HUES6 (cell line): Measurements from ENCODE around the gene EPHB1.

ENCODE experiments used
- H3K27ac ChIP-seq: 2 replicates; pipeline ENCODE4 v1.7.0; 2013; ENCODE audit warnings: low read depth, mild to moderate bottlenecking, low read length, inconsistent platforms
- H3K27me3 ChIP-seq: 2 replicates; pipeline ENCODE4 v1.6.1; 2013; ENCODE audit warnings: low read length; ENCODE audit not compliant: control insufficient read depth, insufficient read depth
- H3K36me3 ChIP-seq: 2 replicates; pipeline ENCODE4 v1.6.1; 2013; ENCODE audit warnings: low read length; ENCODE audit not compliant: control insufficient read depth, insufficient read depth
- H3K4me1 ChIP-seq: 2 replicates; pipeline ENCODE4 v1.6.1; 2013; ENCODE audit warnings: low read length; ENCODE audit not compliant: control insufficient read depth, insufficient read depth
- H3K4me3 ChIP-seq: 2 replicates; pipeline ENCODE4 v1.5.1; 2013; ENCODE audit warnings: low read depth, low read length
- H3K9ac ChIP-seq: one replicate; pipeline ENCODE4 v1.6.1; 2013; ENCODE audit warnings: mild to moderate bottlenecking, low read length
- H3K9me3 ChIP-seq: 2 replicates; pipeline ENCODE4 v1.6.1; 2013; ENCODE audit warnings: low read depth, low read length; ENCODE audit not compliant: control insufficient read depth, insufficient read depth

The EPHB1 gene

GRCh38 chr3:135268941-135269532, 474.0 kb downstream of the EPHB1 start:
- Histone ChIP-seq H3K4me1 (peaks cover 4% of the 10 kb centered on the region; the same call in 1 of the 2 replicates), H3K27ac (no peak overlapping the region), H3K4me3 (no peak overlapping the region), H3K27me3 (no peaks in the 10 kb centered on the region), H3K9me3 (no peaks in the 10 kb centered on the region), H3K36me3 (no peaks in the 10 kb centered on the region), H3K9ac (no peak overlapping the region)

- no peak overlapping the region for H3K27ac ChIP-seq
- H3K27me3 ChIP-seq = no peaks in the 10 kb centered on the region
- H3K9ac ChIP-seq = no peak overlapping the region
- no peaks in the 10 kb centered on the region for H3K36me3 ChIP-seq
- H3K4me1 ChIP-seq = peaks cover 4% of the 10 kb centered on the region; the same call in 1 of the 2 replicates
- no peak overlapping the region for H3K4me3 ChIP-seq
- H3K9me3 ChIP-seq = no peaks in the 10 kb centered on the region
These were observed 476.3 kb downstream of the EPHB1 start for GRCh38 chr3:135271177-135272025.

GRCh38 chr3:135272026-135272669, 477.1 kb downstream of the EPHB1 start:
- H3K27me3 ChIP-seq = no peaks in the 10 kb centered on the region
- no peak overlapping the region for H3K9ac ChIP-seq
- H3K4me3 ChIP-seq = no peak overlapping the region
- peaks cover 4% of the 10 kb centered on the region; the same call in 1 of the 2 replicates for H3K4me1 ChIP-seq
- H3K36me3 ChIP-seq = no peaks in the 10 kb centered on the region
- no peak overlapping the region for H3K27ac ChIP-seq
- H3K9me3 ChIP-seq = no peaks in the 10 kb centered on the region

- no peaks in the 10 kb centered on the region for H3K4me1 ChIP-seq
- H3K4me3 ChIP-seq = no peak overlapping the region
- H3K9ac ChIP-seq = no peak overlapping the region
- H3K36me3 ChIP-seq = no peaks in the 10 kb centered on the region
- H3K27ac ChIP-seq = no peak overlapping the region
- H3K27me3 ChIP-seq = no peaks in the 10 kb centered on the region
- H3K9me3 ChIP-seq = peaks cover 6% of the 10 kb centered on the region; the same call in 1 of the 2 replicates
These were observed 497.1 kb downstream of the EPHB1 start for GRCh38 chr3:135292162-135292561.

GRCh38 chr3:135301670-135302069, 506.6 kb downstream of the EPHB1 start:
- H3K4me3 ChIP-seq = no peak overlapping the region

GRCh38 chr3:135304378-135304777, 509.3 kb downstream of the EPHB1 start:
- Histone ChIP-seq H3K36me3 (no peaks in the 10 kb centered on the region), H3K9ac (no peak overlapping the region), H3K9me3 (peaks cover 12% of the 10 kb centered on the region), H3K4me1 (no peaks in the 10 kb centered on the region), H3K27ac (no peak overlapping the region), H3K27me3 (no peaks in the 10 kb centered on the region), H3K4me3 (no peak overlapping the region)

More at GRCh38 chr3:135301670-135302069, 506.6 kb downstream of the EPHB1 start:
- Histone ChIP-seq H3K36me3 (no peaks in the 10 kb centered on the region), H3K27ac (no peak overlapping the region), H3K9me3 (peaks cover 12% of the 10 kb centered on the region), H3K9ac (no peak overlapping the region), H3K4me1 (no peaks in the 10 kb centered on the region), H3K27me3 (no peaks in the 10 kb centered on the region)
